WERI-Rb-1 (cell line): ENCODE measurements around the gene TAS1R2.

Experiments
- DNase-seq: peaks from one replicate; pipeline ENCODE4 v3.0.0-alpha.2; 2020
- H3K27ac ChIP-seq: fragments of 250-450 bp; sonication (Bioruptor Pico); 2 replicates; pipeline ENCODE4 v1.5.1; 2020; ENCODE audit warnings: mild to moderate bottlenecking, moderate library complexity
- H3K27me3 ChIP-seq: fragments of 250-450 bp; sonication (Bioruptor Pico); 2 replicates; pipeline ENCODE4 v1.5.1; 2021; ENCODE audit warnings: mild to moderate bottlenecking, low read depth, moderate library complexity; ENCODE audit not compliant: insufficient read depth, severe bottlenecking
- H3K36me3 ChIP-seq: fragments of 250-450 bp; sonication (Bioruptor Pico); 2 replicates; pipeline ENCODE4 v1.5.1; 2020; ENCODE audit warnings: mild to moderate bottlenecking, moderate library complexity
- H3K4me3 ChIP-seq: 2 replicates; pipeline ENCODE4 v1.5.1; 2011; ENCODE audit warnings: low read depth, mild to moderate bottlenecking, control low read depth, low read length
- H3K9me3 ChIP-seq: fragments of 250-450 bp; sonication (Bioruptor Pico); 2 replicates; pipeline ENCODE4 v1.5.1; 2021; ENCODE audit warnings: mild to moderate bottlenecking, moderate library complexity; ENCODE audit not compliant: severe bottlenecking
- CTCF ChIP-seq: IDR thresholded peaks from 2 replicates; pipeline ENCODE4 v1.5.1; 2011; ENCODE audit warnings: low read depth, mild to moderate bottlenecking, control low read depth, inconsistent platforms, low read length

The TAS1R2 gene

DNA sequence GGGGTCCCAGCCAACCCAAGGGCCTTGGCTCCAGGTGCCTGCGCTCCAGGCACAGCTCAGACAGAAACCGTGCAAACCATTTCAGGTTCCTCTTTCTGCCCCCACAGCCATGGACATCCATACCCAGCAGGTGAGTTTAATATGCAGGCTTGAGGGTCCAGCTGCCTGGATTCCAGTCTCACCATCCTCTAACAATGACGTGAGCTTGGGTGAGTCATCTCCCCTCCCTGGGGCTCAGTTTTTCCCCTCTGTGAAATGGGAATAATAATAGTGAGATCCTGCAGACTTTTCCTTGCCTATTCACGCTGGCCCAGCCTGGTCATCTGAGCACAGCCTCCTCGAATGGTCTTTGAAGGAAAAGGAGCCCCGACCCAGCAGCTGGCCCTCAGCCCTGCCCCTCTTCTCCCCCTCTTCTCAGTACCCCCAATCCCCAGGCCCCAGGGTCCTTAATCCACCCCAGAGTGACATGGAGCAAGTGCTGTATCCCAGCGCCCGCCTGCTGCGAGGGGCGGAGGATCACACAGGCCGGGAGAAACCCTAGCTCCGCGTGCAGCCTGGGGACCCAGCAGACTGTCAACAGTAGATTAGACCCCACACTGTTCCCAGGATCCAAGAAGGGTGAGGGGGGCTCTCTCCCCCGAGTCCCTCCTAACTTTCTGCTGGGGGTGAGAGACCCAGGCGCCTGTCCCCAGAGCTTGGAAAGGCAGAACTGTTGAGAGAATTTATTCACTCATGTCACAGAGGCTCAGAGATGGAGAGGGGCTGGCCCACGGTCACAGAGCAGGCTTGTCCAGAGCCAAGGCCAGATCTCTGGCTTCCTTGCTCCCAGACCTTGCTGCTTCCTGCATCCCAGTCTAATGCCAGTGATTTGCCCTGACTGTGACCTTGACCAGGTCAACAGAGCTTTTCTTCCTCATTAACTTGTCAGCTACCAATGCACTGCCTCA, 49.2 kb downstream of the TAS1R2 start:
- no peak for DNase-seq
- TF ChIP-seq CTCF: no peak
- H3K9me3 ChIP-seq: no peaks in the 10 kb centered on the region
- H3K27me3 ChIP-seq: no peaks in the 10 kb centered on the region
- no peaks in the 10 kb centered on the region for H3K36me3 ChIP-seq
- no peak overlapping the region for H3K27ac ChIP-seq
- no peak overlapping the region for H3K4me3 ChIP-seq

DNA sequence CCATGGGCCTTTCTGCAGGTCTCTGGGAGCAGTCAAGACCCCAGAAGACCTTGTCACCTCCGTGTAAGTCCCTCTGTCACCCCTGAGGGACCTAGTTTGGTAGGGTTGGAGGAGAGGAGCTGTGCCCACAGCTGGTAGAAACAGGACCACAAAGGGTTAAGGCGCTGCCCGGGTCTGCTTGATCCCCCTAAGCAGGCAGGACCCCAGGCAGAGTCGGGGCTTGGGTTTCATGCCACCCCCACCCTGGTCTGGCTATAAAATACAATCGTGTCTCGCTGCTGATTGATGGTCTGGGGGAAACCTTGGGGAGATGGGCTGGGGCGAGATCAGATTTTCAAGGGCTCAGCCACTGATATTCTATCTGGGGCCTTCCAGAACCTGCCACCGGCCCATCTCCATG, 50.9 kb downstream of the TAS1R2 start:
- Histone ChIP-seq H3K9me3 (no peaks in the 10 kb centered on the region), H3K4me3 (no peak overlapping the region), H3K27ac (no peak overlapping the region), H3K27me3 (no peaks in the 10 kb centered on the region), H3K36me3 (no peaks in the 10 kb centered on the region)
- no peak for DNase-seq
- no peak for TF ChIP-seq CTCF

DNA sequence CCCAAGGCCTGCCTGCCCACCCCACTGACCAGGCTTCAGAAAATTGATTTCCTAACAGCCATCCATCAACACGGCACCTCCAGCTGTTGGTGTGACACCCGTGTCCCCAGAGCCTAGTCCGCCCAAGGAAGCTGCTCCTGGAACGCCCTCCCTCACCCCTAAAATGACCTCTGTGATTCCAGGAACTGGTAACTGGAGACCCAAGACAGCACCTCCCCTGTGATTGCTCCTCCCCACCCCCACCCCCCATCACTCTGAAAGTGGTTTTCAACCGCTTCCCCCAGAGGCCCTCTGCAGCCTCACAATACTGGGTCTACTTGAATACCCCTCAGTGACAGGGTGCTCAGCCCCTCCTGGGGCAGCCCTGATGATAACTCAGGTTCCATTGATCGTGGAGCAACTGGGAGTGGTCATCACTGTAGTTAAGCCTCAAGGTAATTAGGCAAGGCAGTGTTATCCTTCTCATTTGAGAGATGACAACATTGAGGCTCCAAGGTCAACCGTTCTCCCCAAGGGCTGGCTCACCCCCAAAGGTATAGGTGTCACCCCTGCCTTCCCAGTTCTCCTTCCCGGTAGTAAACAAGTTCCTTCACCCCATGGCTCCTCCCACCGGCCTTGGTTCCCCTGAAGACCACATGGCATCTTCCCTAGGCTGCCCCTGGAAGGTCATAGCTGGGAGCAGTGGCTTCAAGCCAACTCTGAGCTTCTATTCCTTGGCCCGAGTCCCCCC, 52.0 kb downstream of the TAS1R2 start:
- H3K4me3 ChIP-seq: no peak overlapping the region
- no peak for DNase-seq
- TF ChIP-seq CTCF: no peak
- no peaks in the 10 kb centered on the region for H3K36me3 ChIP-seq
- H3K27me3 ChIP-seq: no peaks in the 10 kb centered on the region
- H3K9me3 ChIP-seq: no peaks in the 10 kb centered on the region
- H3K27ac ChIP-seq: no peak overlapping the region

- TF ChIP-seq CTCF: no peak
- Histone ChIP-seq H3K36me3 (no peaks in the 10 kb centered on the region), H3K27ac (no peak overlapping the region), H3K9me3 (no peaks in the 10 kb centered on the region), H3K4me3 (no peak overlapping the region), H3K27me3 (no peaks in the 10 kb centered on the region)
- DNase-seq: no peak
Measured at GRCh38 chr1:18805925-18806849, 53.3 kb downstream of the TAS1R2 start.

- no peak overlapping the region for H3K27ac ChIP-seq
- no peaks in the 10 kb centered on the region for H3K9me3 ChIP-seq
- DNase-seq: peak; percentile 26
Measured at GRCh38 chr1:18805150-18805879, 54.1 kb downstream of the TAS1R2 start.

More at GRCh38 chr1:18805150-18805879, 54.1 kb downstream of the TAS1R2 start:
- Histone ChIP-seq H3K36me3 (no peaks in the 10 kb centered on the region), H3K4me3 (no peak overlapping the region), H3K27me3 (no peaks in the 10 kb centered on the region)
- TF ChIP-seq CTCF: no peak
